C1 segment of cervical spinal cord (tissue), 14 donors: Measurements from ENCODE around the gene PIK3C3.

Experiments
- DNase-seq, 14 donors: peaks; one replicate each; lab custom pipeline; 2025; lab: John Stamatoyannopoulos, UW

PIK3C3 gene

GRCh38 chr18:42126586-42126985 lies 171.6 kb downstream of the PIK3C3 start:
- no peak for DNase-seq

- DNase-seq: no peak
These were observed 176.3 kb downstream of the PIK3C3 start for GRCh38 chr18:42131066-42131929.

GRCh38 chr18:42131930-42132244 lies 176.9 kb downstream of the PIK3C3 start:
- no peak for DNase-seq
